SW 1271 (cell line): ENCODE measurements around the gene IZUMO1.
A peak's percentile ranks its signal among the peaks of the same experiment; 100 is the strongest.

Experiments
- DNase-seq, 2 experiments: peaks; one replicate each; lab custom pipeline; 2025; lab: John Stamatoyannopoulos, UW

IZUMO1 gene

DNA sequence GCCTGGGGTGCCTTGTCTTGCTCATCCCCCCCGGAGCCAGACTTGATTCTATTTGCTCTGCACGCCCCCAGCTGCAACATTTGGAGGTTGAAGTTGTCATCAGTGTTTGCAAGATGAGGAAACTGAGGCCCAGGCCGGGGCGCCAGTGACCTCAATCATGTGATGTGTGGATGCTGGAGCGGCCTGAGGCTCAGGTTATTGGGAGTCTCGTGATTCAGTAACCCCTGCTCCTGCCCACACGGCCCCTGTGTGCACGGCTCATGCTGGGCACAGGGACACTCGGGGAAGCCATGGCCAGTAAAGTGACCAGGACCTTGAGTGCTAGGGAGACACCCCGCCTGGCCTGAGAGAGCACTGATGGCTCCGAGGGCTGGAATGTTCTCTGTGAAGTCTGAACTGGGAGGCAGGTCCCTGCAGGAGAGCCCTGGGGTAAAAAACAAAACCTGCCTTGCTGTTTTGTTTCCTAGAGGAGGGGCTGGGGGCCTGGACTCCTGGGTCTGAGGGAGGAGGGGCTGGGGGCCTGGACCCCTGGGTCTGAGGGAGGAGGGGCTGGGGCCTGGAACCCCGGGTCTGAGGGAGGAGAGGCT is 10.5 kb upstream of the IZUMO1 start:
- no peak for DNase-seq

DNA sequence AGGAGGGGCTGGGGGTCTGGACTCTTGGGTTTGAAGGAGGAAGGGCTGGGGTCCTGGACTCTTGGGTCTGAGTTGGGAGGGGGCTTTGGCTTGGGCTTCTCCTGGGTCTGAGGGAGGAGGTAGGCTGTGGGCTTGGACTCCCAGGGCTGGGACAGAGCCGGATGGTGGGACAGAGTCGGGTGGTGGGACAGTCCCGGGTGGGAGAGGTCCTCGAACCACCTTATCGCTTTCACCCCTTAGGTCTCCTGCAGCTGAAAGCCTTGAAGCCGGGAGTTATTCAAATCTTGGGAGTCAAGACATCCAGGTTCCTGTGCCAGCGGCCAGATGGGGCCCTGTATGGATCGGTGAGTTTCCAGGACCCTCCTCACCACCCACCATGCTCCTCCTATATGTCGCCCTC is 10.0 kb upstream of the IZUMO1 start:
- no peak for DNase-seq

- no peak for DNase-seq
Measured at GRCh38 chr19:48756212-48756611, 9.5 kb upstream of the IZUMO1 start.

DNA sequence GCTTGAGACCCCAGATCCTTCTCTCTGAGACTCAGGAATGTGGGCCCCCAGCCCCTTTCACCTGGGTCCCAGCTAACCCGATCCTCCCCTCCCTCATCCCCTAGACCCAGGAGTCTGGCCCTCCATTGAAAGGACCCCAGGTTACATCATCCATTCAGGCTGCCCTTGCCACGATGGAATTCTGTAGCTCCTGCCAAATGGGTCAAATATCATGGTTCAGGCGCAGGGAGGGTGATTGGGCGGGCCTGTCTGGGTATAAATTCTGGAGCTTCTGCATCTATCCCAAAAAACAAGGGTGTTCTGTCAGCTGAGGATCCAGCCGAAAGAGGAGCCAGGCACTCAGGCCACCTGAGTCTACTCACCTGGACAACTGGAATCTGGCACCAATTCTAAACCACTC is 9.1 kb upstream of the IZUMO1 start:
- DNase-seq = no peak

- DNase-seq = no peak
Measured at GRCh38 chr19:48755084-48755641, 8.5 kb upstream of the IZUMO1 start, which contains the start of gene FGF21. TSS of gene FGF21 (plus strand) at chr19:48755524. CDS start at chr19:48756237, 713 bp downstream.

DNA sequence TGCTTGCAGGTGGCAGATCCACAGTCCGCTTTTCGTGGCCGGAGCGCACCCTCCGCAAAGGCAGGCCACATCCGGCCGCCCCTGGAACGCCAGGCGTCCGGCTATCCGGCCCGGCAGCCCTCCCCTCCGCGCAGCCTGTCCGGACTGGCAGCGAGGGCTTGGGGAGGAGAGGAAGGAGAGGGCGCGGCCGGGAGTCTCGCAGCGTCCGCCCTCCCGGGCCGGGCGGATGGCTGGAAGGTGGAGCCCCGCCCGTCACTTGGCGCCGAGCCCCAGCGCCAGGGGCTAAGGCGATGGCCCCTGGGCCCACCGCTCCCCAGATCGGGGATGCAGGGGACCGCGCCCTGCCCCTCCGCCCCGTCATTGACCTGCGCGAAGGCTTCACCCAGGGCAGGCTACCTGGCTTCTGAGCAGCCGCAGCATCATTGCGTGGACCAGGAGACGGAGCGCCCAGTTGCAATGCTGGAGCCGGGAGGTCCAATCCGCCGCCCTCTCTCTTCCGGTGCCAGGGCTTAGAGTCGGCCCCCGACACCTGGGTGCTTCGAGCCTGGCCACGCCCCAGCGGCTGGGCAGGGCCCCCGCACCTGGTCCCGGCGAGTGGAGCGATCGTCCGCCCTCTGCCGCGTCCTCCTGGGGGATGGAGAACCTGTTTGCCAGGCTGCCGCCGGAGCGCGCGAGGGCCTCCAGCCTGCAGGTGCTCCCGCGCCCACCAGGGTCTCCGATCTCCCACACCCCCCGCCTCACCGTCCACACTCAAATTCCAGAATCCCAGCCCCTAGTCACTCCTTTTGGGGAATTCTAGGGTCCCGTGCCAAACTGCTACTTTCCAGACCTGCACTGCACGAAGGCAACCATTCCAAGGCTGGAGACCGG is 6.0 kb upstream of the IZUMO1 start, which contains the start of gene FUT1:
Gene FUT1 (minus strand): TSS at position 146 of the 870 bp plus-strand sequence. CDS start 1,360 bp downstream, outside the sequence.
- no peak for DNase-seq

GRCh38 chr19:48751845-48752495 is 5.3 kb upstream of the IZUMO1 start:
- no peak for DNase-seq

DNA sequence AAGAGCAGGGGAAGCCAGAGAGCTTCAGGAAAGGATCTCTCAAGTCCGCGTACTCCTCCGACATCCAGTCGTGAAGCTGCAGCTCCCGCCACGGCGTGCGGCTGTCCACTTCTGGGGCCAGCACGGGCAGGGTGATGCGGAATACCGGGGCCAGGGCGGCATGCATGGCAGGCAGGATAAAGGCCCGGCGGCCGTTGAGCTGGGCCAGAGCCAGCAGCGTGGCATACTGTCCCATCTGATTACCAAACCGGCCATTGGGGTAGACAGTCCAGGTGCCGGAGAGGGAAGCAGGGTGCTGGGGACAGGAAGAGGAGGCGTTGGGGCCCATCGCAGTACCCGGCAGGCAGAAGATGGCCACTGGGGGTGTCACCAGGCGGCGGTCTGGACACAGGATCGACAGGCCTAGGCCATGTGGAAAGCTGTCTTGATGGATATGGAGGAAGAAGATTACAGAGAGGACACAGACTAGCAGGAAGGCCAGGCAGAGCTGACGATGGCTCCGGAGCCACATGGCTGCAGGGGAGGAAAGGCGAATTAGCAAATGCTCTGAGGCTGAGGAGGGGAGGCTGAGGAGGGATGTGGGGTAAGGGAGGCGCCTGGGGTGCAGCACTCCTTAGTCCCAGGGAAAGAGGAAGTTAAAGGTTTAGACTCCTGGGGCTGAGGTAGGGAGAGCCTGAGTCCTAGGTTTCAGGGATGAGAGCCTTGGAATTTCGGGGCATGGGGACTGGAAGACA is 4.2 kb upstream of the IZUMO1 start:
- no peak for DNase-seq

DNA sequence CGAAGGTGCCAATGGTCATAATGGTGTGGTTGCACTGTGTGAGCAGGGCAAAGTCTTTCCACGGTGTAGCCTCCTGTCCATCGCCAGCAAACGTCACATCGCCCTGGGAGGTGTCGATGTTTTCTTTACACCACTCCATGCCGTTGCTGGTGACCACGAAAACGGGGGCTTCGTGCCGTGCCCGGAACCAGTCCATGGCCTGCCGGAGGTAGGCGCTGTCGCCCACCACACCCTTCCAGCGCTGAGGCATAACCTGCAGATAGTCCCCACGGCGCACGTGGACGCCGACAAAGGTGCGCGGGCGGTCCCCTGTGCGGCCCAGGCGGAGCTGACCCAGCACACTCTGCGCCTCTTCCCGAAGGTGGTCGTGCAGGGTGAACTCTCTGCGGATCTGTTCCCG is 3.6 kb upstream of the IZUMO1 start:
- no peak for DNase-seq

- no peak for DNase-seq
Measured at GRCh38 chr19:48749571-48750198, 3.0 kb upstream of the IZUMO1 start.

DNA sequence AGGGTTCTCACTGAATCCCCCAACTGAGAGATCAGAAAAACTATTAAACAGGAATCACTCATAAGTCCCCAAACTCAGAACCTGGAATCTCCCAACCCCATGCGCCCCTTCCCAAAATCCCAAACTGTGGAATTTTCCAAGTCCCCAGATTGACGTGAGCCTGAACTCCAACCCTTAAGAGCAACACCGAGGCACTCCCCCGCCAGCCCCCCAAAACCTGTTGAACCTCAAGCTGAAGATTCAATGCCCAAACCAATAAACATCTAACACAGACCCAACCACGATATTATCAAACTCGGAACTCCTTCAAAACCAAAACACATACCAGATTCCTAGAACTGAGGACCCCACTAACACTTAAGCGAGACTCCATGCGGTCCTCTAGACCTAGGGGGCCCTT is 599 bp downstream of the IZUMO1 start:
- no peak for DNase-seq

DNA sequence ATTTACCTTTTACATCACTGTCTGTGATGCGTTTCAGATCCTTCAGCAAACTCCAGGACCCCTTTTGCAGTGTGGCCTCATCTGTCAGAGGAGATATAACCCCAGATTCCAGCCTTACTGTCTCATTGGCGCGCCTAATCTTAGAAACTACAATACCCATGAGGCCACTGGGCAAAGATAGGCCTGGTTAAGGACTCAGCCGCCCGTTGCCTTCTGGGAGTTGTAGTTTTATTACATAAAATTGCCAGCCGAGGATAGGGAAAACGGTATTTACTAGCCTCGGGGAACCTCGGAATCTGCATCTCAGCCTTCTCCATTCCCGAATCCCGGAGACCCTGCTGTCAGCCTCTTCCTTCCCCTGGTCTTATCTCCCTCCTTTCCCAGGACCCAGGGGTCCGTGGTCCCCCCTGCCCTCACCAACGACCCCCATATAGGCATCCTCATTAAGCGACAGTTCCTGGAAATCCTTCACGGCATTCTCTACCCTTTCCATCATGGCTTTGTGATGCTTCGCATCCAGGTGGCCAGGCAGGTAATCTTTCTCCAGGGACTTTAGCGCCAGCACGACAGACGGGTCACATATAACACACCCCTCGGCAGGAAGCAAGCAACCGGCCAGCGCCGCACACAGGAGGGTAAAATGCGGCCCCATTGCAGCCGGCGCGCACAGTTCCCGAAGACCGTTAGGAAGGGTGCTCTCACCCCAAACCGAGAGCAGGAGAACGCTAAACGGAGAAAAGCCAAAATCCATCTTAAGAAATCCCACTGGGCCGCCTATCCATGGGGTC is 1.3 kb downstream of the IZUMO1 start:
- peak; percentile 38 to 44 for DNase-seq

GRCh38 chr19:48742096-48742495 is 4.6 kb downstream of the IZUMO1 start:
- no peak for DNase-seq

DNA sequence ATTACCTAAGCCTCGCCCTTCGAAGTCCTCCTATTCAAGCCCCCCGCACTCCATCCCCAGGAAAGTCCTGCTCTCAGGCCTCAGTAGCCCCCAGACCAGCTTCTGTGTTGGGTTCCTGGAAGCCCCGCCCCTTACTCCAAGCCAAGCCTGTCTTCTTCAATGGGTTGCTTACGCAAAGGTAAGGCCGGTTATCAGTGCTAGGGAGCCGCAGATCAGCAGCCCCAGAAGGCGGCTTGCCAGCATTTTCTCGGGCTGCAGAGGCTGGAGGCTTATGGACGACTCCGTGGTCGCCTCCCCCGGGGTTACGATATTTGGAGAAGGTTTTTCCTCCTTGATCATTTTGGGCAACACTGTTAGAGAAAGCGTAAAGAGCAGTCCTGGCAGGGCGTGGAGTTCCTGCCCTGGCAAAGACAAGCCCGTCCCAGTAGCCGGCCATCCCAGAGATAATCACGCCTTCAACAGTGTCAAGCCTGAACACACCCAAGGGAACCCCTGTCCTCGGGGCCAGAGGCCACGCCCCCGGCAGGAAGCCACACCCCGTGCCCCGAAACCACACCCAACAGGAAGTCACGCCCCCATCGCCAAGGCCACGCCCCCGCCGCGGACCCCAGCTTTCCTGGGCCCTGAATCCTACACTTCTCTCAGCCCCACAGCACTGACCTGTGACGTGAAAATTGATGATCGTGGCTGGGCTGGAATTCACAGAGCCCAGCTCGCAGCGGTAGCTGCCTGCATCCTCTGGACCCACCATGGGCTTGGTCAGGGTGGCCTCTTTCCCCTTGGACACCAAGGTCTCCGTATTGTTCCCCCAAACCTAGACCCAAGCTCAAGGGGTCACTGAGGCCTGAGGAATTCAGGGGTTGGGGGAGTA is 5.3 kb downstream of the IZUMO1 start:
- DNase-seq = no peak

DNA sequence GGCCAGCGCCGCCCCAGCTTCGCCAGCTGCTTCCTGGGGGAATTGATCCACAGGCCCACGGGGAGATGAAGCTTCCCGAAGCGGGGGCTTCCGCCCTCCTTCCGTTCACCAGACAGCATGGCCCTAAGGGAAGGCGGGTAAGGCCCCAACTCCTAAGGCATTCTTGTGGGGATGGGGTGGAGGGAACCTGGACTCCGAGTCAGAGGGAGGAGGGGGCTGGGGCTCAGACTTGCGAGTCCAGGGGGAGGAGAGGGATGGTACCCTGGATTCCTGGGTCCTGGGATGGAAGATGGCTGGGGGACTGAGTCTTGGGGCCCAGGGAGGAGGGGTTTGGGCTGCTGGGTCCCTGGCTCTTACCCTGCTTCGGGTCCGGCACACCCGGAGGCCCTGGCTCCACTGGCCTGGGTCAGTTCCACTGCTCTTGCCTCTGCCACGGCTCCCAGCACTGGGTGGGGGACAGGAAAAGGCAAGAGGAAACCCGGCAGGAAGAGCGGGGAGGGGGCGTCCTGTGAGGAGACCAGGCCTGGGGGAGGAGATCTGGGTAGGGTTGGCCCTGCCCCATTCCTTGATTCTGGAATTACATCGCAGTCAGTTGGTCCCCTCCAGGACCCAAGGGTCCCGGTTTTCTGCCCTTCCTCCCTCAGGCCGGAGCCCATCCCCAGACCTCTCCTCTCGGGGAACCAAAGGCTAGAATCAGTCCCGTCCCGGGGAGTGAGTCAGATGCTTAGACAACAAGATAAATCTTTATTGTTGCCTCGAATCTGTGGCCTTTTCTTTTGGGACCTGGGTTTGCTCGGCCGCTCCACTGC is 6.3 kb downstream of the IZUMO1 start, which contains the start of gene RASIP1:
Gene RASIP1 (minus strand): TSS at position 447 of the 809 bp plus-strand sequence. CDS start 328 bp downstream, at position 119.
- DNase-seq = no peak

- DNase-seq = no peak
Measured at GRCh38 chr19:48739404-48740163, 7.1 kb downstream of the IZUMO1 start.

- peak; percentile 45 to 72 for DNase-seq
Measured at GRCh38 chr19:48738557-48739403, 7.9 kb downstream of the IZUMO1 start.
